C4-2B (cell line): ENCODE measurements around the gene ZNF225.

Source experiments
- ZFX ChIP-seq: fragments of 450-650 bp; IDR thresholded peaks from 2 replicates; pipeline ENCODE4 v1.6.1; 2017
- TF ChIP-seq, protein P1 (sequence below): fragments of 450-650 bp; conservative IDR thresholded peaks from 2 replicates; pipeline ENCODE4 v1.5.1; 2017; ENCODE audit warnings: mild to moderate bottlenecking

GRCh38 chr19:44142059-44142433, 28.8 kb downstream of the ZNF225 start:
- TF ChIP-seq, protein P1, sequence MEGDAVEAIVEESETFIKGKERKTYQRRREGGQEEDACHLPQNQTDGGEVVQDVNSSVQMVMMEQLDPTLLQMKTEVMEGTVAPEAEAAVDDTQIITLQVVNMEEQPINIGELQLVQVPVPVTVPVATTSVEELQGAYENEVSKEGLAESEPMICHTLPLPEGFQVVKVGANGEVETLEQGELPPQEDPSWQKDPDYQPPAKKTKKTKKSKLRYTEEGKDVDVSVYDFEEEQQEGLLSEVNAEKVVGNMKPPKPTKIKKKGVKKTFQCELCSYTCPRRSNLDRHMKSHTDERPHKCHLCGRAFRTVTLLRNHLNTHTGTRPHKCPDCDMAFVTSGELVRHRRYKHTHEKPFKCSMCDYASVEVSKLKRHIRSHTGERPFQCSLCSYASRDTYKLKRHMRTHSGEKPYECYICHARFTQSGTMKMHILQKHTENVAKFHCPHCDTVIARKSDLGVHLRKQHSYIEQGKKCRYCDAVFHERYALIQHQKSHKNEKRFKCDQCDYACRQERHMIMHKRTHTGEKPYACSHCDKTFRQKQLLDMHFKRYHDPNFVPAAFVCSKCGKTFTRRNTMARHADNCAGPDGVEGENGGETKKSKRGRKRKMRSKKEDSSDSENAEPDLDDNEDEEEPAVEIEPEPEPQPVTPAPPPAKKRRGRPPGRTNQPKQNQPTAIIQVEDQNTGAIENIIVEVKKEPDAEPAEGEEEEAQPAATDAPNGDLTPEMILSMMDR = no peak
- no peak for TF ChIP-seq ZFX
